ENCODE measurements around the gene SPTBN1. TPM values are rescaled to one million over a fixed set of nuclear protein-coding genes. Genes with fewer than 3 reads are reported as not detected.

The SPTBN1 gene
- total RNA-seq, 1 experiment from 2014 or later = 204 TPM

- ChIA-PET CTCF (interaction anchor here (1.7 kb wide), 1 partner anchor 37 kb away, joined by 4 read pairs; no protein-coding TSS in a partner anchor), POLR2A (no interaction called here)
- Mint-ChIP-seq H3K36me3 (peaks cover 91% of the 10 kb centered on the region), H3K9me3 (no peaks in the 10 kb centered on the region), H3K4me1 (no peaks in the 10 kb centered on the region), H3K27ac (no peak overlapping the region; the same call in 1 of the 2 replicates), H3K27me3 (ENCODE audit: low read depth) (no peaks in the 10 kb centered on the region), H3K4me3 (no peak overlapping the region)
- TF ChIP-seq PRDM15 (CRISPR knock-in tag; IDR thresholded peaks at IDR 0.05) = no peak
- no peak for TF ChIP-seq TEAD4 (CRISPR knock-in tag; IDR thresholded peaks at IDR 0.05)
- no peak for TF ChIP-seq NFE2L1 (CRISPR knock-in tag; IDR thresholded peaks at IDR 0.05)
- no peak for TF ChIP-seq GABPB1 (CRISPR knock-in tag; IDR thresholded peaks at IDR 0.05)
- no peak for TF ChIP-seq EMX1 (CRISPR knock-in tag; IDR thresholded peaks at IDR 0.05)
- no peak for TF ChIP-seq SP1 (CRISPR knock-in tag; conservative IDR thresholded peaks at IDR 0.05)
- no peak for TF ChIP-seq CREM (CRISPR knock-in tag; IDR thresholded peaks at IDR 0.05)
- no peak for TF ChIP-seq RORB (CRISPR knock-in tag; IDR thresholded peaks at IDR 0.05)
- no peak for TF ChIP-seq ZNF232 (CRISPR knock-in tag; IDR thresholded peaks at IDR 0.05)
- TF ChIP-seq CBFB (CRISPR knock-in tag; IDR thresholded peaks at IDR 0.05; ENCODE audit: low read depth) = no peak
- no peak for TF ChIP-seq SMAD3 (CRISPR knock-in tag; IDR thresholded peaks at IDR 0.05; ENCODE audit: borderline replicate concordance)
- no peak for TF ChIP-seq AR (CRISPR knock-in tag; IDR thresholded peaks at IDR 0.05)
- no peak for TF ChIP-seq NFATC4 (CRISPR knock-in tag; IDR thresholded peaks at IDR 0.05)
- TF ChIP-seq SOX15 (CRISPR knock-in tag; IDR thresholded peaks at IDR 0.05) = no peak
- TF ChIP-seq ZNF263 (CRISPR knock-in tag; IDR thresholded peaks at IDR 0.05; ENCODE audit: low read depth) = no peak
- no peak for TF ChIP-seq KAT7 (CRISPR knock-in tag; IDR thresholded peaks at IDR 0.05; ENCODE audit: borderline replicate concordance)
- TF ChIP-seq HMGXB4 (CRISPR knock-in tag; IDR thresholded peaks at IDR 0.05) = no peak
- TF ChIP-seq ZNF423 (CRISPR knock-in tag; IDR thresholded peaks at IDR 0.05) = no peak
- DNase-seq (ENCODE audit: low spot score) (no peak), ATAC-seq (no peak)
Observed at GRCh38 chr2:54628418-54628817, 172.3 kb downstream of the SPTBN1 start.

- no peak overlapping the region for H3K4me3 Mint-ChIP-seq
- DNase-seq (ENCODE audit: low spot score) = no peak
- H3K4me1 Mint-ChIP-seq = peaks cover under 1% of the 10 kb centered on the region; the same call in 1 of the 2 replicates
- no peaks in the 10 kb centered on the region for H3K9me3 Mint-ChIP-seq
- ChIA-PET CTCF (interaction anchor here (1.7 kb wide), 1 partner anchor 36 kb away, joined by 4 read pairs; no protein-coding TSS in a partner anchor), POLR2A (no interaction called here)
- H3K36me3 Mint-ChIP-seq = peaks cover 86% of the 10 kb centered on the region
- no peaks in the 10 kb centered on the region for H3K27me3 Mint-ChIP-seq (ENCODE audit: low read depth)
- ATAC-seq = no peak
- H3K27ac Mint-ChIP-seq = no peak overlapping the region; the same call in 1 of the 2 replicates
- TF ChIP-seq ZNF671 (CRISPR knock-in tag; IDR thresholded peaks at IDR 0.05) (no peak), TEAD4 (CRISPR knock-in tag; IDR thresholded peaks at IDR 0.05) (no peak), ZNF396 (CRISPR knock-in tag; IDR thresholded peaks at IDR 0.05; ENCODE audit: borderline replicate concordance) (no peak), MXD4 (CRISPR knock-in tag; IDR thresholded peaks at IDR 0.05; ENCODE audit: borderline replicate concordance) (no peak), GRHL2 (CRISPR knock-in tag; IDR thresholded peaks at IDR 0.05; ENCODE audit: insufficient replicate concordance, severe bottlenecking) (no peak), ZNF532 (CRISPR knock-in tag; IDR thresholded peaks at IDR 0.05; ENCODE audit: borderline replicate concordance) (no peak), EMX1 (CRISPR knock-in tag; IDR thresholded peaks at IDR 0.05) (no peak), ELF4 (CRISPR knock-in tag; IDR thresholded peaks at IDR 0.05; ENCODE audit: low read depth) (no peak), HMGA2 (CRISPR knock-in tag; IDR thresholded peaks at IDR 0.05) (no peak), NFE2L1 (CRISPR knock-in tag; IDR thresholded peaks at IDR 0.05) (no peak), NFATC4 (CRISPR knock-in tag; IDR thresholded peaks at IDR 0.05) (no peak), ETV6 (CRISPR knock-in tag; IDR thresholded peaks at IDR 0.05) (no peak)
Observed at GRCh38 chr2:54628957-54629356, 172.8 kb downstream of the SPTBN1 start.

Measured in WTC11 (cell line).